ENCODE measurements around the gene CNOT10.
"Not testable (repeated sequence)": the region's sequence is repeated elsewhere in the genome, so short reads cannot be mapped to it uniquely, and the experiment has no call there.

Gene CNOT10

GRCh38 chr3:32758375-32758753, 73.4 kb downstream of the CNOT10 start:
- no peak for DNase-seq

- no peak for DNase-seq
Observed at GRCh38 chr3:32759342-32759741, 74.4 kb downstream of the CNOT10 start.

GRCh38 chr3:32764481-32764880, 79.5 kb downstream of the CNOT10 start:
- DNase-seq: no peak

- DNase-seq: no peak
Observed at GRCh38 chr3:32778389-32778788, 93.4 kb downstream of the CNOT10 start.

GRCh38 chr3:32780071-32780734, 95.2 kb downstream of the CNOT10 start:
- no peak for DNase-seq

GRCh38 chr3:32780735-32781210, 95.8 kb downstream of the CNOT10 start:
- DNase-seq: no peak

- peak; percentile 28 for DNase-seq
Observed at GRCh38 chr3:32781211-32781968, 96.4 kb downstream of the CNOT10 start.

- not testable (repeated sequence) for DNase-seq
Observed at GRCh38 chr3:32781969-32782270, 96.9 kb downstream of the CNOT10 start.

- no peak for DNase-seq
Observed at GRCh38 chr3:32782407-32782806, 97.4 kb downstream of the CNOT10 start.

GRCh38 chr3:32791833-32792232, 106.8 kb downstream of the CNOT10 start:
- DNase-seq: no peak

GRCh38 chr3:32794487-32795308, 109.7 kb downstream of the CNOT10 start:
- no peak for DNase-seq

GRCh38 chr3:32796384-32796950, 111.5 kb downstream of the CNOT10 start:
- DNase-seq: not testable (repeated sequence)

- no peak for DNase-seq
Observed at GRCh38 chr3:32797776-32798175, 112.8 kb downstream of the CNOT10 start.

- DNase-seq: not testable (repeated sequence)
Observed at GRCh38 chr3:32801440-32801839, 116.5 kb downstream of the CNOT10 start.

- DNase-seq: no peak
Observed at GRCh38 chr3:32813180-32813579, 128.2 kb downstream of the CNOT10 start.

GRCh38 chr3:32814361-32814760, 129.4 kb downstream of the CNOT10 start:
- DNase-seq: no peak

- DNase-seq: no peak
Observed at GRCh38 chr3:32815841-32816438, 131.0 kb downstream of the CNOT10 start.

GRCh38 chr3:32816439-32817256, 131.7 kb downstream of the CNOT10 start:
- DNase-seq: no peak

GRCh38 chr3:32817257-32817557, 132.2 kb downstream of the CNOT10 start:
- no peak for DNase-seq

GRCh38 chr3:32817558-32818228, 132.7 kb downstream of the CNOT10 start, which contains the start of gene TRIM71:
Gene TRIM71, plus strand, starts transcription at chr3:32817997. Its CDS starts 84 bp downstream, at chr3:32818081.
- DNase-seq: no peak

GRCh38 chr3:32818229-32818969, 133.4 kb downstream of the CNOT10 start:
- DNase-seq: no peak
